Liver (tissue), 3 donors: ENCODE data around the gene COL4A4.

Experiments
- FOXA1 ChIP-seq: IDR thresholded peaks from 2 replicates; pipeline ENCODE4 v1.6.1; 2016; ENCODE audit warnings: antibody characterized with exemption
- TF ChIP-seq, protein P1 (sequence below): IDR thresholded peaks from 2 replicates; pipeline ENCODE4 v1.6.1; 2016; ENCODE audit warnings: antibody characterized with exemption, mild to moderate bottlenecking
- TF ChIP-seq, protein P2 (sequence below): fragments of 150-350 bp; IDR thresholded peaks from 2 replicates; pipeline ENCODE4 v1.5.1; 2017; ENCODE audit warnings: improper control_type of control experiment, low read depth, low read length; ENCODE audit not compliant: missing input control
- TF ChIP-seq, protein P3 (sequence below): IDR thresholded peaks from 2 replicates; pipeline ENCODE4 v1.6.1; 2016; ENCODE audit warnings: antibody characterized with exemption
- donor health status: healthy.
- donor health status: healthy.

DNA sequence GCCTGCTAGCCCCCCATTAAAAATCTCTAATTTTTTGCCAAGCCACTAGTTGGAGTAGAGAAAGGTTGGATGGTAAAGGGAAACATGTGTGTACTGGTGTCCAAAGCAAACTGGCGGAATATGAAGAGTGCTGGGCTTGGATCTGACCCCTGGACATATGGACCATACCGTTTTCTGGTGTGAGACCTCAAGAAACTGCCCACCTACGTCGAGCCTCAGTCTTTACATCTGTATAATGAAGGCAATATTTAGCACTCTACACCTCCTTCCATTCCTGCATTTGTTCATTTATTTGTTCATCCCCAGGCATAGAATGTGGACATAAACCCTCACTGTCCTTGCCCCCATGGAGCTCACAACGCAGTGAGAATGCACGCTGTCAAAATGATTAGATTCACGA lies 185.7 kb downstream of the COL4A4 start:
- TF ChIP-seq, protein P1, sequence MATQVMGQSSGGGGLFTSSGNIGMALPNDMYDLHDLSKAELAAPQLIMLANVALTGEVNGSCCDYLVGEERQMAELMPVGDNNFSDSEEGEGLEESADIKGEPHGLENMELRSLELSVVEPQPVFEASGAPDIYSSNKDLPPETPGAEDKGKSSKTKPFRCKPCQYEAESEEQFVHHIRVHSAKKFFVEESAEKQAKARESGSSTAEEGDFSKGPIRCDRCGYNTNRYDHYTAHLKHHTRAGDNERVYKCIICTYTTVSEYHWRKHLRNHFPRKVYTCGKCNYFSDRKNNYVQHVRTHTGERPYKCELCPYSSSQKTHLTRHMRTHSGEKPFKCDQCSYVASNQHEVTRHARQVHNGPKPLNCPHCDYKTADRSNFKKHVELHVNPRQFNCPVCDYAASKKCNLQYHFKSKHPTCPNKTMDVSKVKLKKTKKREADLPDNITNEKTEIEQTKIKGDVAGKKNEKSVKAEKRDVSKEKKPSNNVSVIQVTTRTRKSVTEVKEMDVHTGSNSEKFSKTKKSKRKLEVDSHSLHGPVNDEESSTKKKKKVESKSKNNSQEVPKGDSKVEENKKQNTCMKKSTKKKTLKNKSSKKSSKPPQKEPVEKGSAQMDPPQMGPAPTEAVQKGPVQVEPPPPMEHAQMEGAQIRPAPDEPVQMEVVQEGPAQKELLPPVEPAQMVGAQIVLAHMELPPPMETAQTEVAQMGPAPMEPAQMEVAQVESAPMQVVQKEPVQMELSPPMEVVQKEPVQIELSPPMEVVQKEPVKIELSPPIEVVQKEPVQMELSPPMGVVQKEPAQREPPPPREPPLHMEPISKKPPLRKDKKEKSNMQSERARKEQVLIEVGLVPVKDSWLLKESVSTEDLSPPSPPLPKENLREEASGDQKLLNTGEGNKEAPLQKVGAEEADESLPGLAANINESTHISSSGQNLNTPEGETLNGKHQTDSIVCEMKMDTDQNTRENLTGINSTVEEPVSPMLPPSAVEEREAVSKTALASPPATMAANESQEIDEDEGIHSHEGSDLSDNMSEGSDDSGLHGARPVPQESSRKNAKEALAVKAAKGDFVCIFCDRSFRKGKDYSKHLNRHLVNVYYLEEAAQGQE: no peak
- TF ChIP-seq, protein P2, sequence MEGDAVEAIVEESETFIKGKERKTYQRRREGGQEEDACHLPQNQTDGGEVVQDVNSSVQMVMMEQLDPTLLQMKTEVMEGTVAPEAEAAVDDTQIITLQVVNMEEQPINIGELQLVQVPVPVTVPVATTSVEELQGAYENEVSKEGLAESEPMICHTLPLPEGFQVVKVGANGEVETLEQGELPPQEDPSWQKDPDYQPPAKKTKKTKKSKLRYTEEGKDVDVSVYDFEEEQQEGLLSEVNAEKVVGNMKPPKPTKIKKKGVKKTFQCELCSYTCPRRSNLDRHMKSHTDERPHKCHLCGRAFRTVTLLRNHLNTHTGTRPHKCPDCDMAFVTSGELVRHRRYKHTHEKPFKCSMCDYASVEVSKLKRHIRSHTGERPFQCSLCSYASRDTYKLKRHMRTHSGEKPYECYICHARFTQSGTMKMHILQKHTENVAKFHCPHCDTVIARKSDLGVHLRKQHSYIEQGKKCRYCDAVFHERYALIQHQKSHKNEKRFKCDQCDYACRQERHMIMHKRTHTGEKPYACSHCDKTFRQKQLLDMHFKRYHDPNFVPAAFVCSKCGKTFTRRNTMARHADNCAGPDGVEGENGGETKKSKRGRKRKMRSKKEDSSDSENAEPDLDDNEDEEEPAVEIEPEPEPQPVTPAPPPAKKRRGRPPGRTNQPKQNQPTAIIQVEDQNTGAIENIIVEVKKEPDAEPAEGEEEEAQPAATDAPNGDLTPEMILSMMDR: no peak
- TF ChIP-seq FOXA1: no peak
- TF ChIP-seq, protein P3, sequence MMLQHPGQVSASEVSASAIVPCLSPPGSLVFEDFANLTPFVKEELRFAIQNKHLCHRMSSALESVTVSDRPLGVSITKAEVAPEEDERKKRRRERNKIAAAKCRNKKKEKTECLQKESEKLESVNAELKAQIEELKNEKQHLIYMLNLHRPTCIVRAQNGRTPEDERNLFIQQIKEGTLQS: no peak
